GM23338 (cell line): ENCODE measurements around the gene SORBS2.

Experiments used
- EZH2phosphoT487 ChIP-seq: fragments of 200-600 bp; sonication (generic); IDR thresholded peaks from one replicate; pipeline ENCODE4 v1.8.1; 2018; ENCODE audit warnings: antibody characterized with exemption; ENCODE audit not compliant: unreplicated experiment
- ZNF331 ChIP-seq: fragments of 250-450 bp; sonication (Bioruptor Pico); IDR thresholded peaks from 2 replicates; pipeline ENCODE4 v1.5.0; 2020; ENCODE audit warnings: low read depth, mild to moderate bottlenecking, moderate library complexity
- TF ChIP-seq, protein P1 (sequence below): IDR thresholded peaks from one replicate; pipeline ENCODE4 v1.6.1; 2018; ENCODE audit warnings: antibody characterized with exemption; ENCODE audit not compliant: unreplicated experiment

DNA sequence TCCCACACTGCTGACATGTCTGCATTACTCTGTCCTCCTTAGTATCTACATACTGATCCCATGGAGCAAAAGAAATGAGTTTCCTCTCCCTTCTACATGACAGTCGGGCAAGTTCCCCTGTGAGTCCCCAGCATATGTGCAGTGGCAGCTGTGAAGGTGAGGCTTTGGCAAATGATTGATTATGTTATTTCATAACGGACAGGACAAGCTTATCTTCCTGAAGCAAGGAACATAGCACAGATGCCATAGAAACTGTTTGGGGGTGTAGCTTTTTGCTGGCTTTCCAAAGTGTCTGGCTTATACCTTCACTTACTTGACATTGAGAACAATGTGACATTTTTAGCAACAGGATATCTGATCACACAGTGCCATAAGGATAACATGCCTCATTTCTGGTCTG lies 139.8 kb downstream of the SORBS2 start:
- TF ChIP-seq, protein P1, sequence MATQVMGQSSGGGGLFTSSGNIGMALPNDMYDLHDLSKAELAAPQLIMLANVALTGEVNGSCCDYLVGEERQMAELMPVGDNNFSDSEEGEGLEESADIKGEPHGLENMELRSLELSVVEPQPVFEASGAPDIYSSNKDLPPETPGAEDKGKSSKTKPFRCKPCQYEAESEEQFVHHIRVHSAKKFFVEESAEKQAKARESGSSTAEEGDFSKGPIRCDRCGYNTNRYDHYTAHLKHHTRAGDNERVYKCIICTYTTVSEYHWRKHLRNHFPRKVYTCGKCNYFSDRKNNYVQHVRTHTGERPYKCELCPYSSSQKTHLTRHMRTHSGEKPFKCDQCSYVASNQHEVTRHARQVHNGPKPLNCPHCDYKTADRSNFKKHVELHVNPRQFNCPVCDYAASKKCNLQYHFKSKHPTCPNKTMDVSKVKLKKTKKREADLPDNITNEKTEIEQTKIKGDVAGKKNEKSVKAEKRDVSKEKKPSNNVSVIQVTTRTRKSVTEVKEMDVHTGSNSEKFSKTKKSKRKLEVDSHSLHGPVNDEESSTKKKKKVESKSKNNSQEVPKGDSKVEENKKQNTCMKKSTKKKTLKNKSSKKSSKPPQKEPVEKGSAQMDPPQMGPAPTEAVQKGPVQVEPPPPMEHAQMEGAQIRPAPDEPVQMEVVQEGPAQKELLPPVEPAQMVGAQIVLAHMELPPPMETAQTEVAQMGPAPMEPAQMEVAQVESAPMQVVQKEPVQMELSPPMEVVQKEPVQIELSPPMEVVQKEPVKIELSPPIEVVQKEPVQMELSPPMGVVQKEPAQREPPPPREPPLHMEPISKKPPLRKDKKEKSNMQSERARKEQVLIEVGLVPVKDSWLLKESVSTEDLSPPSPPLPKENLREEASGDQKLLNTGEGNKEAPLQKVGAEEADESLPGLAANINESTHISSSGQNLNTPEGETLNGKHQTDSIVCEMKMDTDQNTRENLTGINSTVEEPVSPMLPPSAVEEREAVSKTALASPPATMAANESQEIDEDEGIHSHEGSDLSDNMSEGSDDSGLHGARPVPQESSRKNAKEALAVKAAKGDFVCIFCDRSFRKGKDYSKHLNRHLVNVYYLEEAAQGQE = no peak
- TF ChIP-seq ZNF331 (CRISPR knock-in tag) (no peak), EZH2phosphoT487 (no peak)
